CD14-positive monocyte (primary cell): ENCODE data around the gene ACBD3. TPM values are rescaled to one million over a fixed set of nuclear protein-coding genes. Genes with fewer than 3 reads are reported as not detected.

ENCODE experiments used
- DNase-seq, 3 donors: peaks; one replicate each; pipeline ENCODE4 v3.0.0-alpha.2; 2011 to 2022
- H2AFZ ChIP-seq: 2 replicates; pipeline ENCODE4 v1.6.0; 2012; ENCODE audit warnings: mild to moderate bottlenecking, low read depth, low read length, inconsistent platforms; ENCODE audit not compliant: insufficient read depth, poor library complexity, severe bottlenecking
- H3K27ac ChIP-seq, 2 donors: 1 replicate in 1 of 2; 2 replicates in 1 of 2; pipeline ENCODE4 v1.5.1; 2012 to 2013; ENCODE audit warnings: low read length in 2 of 2, control low read depth in 1 of 2, inconsistent platforms in 1 of 2, low read depth in 1 of 2, mild to moderate bottlenecking in 1 of 2
- H3K27me3 ChIP-seq, 2 donors: one replicate each; pipeline versions ENCODE4 v1.6.0 to v1.6.1; 2011 to 2013; ENCODE audit warnings: low read length in 2 of 2; ENCODE audit not compliant: control insufficient read depth in 2 of 2, insufficient read depth in 2 of 2
- H3K36me3 ChIP-seq, 2 donors: replicated peaks in 1 of 2; 1 replicate in 1 of 2; 2 replicates in 1 of 2; pipeline versions ENCODE4 v1.5.1 to v1.6.1; 2012 to 2013; ENCODE audit warnings: low read length in 2 of 2, control low read depth in 1 of 2, inconsistent platforms in 1 of 2, mild to moderate bottlenecking in 1 of 2; ENCODE audit not compliant: insufficient read depth in 2 of 2, control insufficient read depth in 1 of 2
- H3K4me1 ChIP-seq, 2 donors: 1 replicate in 1 of 2; 2 replicates in 1 of 2; pipeline versions ENCODE4 v1.5.1 to v1.6.1; 2012 to 2013; ENCODE audit warnings: low read length in 2 of 2, control low read depth in 1 of 2, inconsistent platforms in 1 of 2, mild to moderate bottlenecking in 1 of 2, moderate library complexity in 1 of 2; ENCODE audit not compliant: insufficient read depth in 2 of 2, control insufficient read depth in 1 of 2
- H3K4me2 ChIP-seq: replicated peaks from 2 replicates; pipeline ENCODE3; 2012; ENCODE audit warnings: low read length, moderate library complexity, mild to moderate bottlenecking; ENCODE audit not compliant: poor library complexity, severe bottlenecking; ENCODE audit errors: extremely low read depth
- H3K4me3 ChIP-seq, 3 experiments: fragments of 200-600 bp in 1 of 3; sonication (generic) in 1 of 3; replicated peaks in 1 of 3; 1 replicate in 2 of 3; 2 replicates in 1 of 3; pipeline ENCODE4 v1.5.1; 2011 to 2013; ENCODE audit warnings: low read length in 3 of 3, mild to moderate bottlenecking in 3 of 3, control low read depth in 2 of 3, low read depth in 2 of 3, inconsistent platforms in 1 of 3, moderate library complexity in 1 of 3
- H3K79me2 ChIP-seq: 2 replicates; pipeline ENCODE4 v1.6.0; 2012; ENCODE audit warnings: mild to moderate bottlenecking, control low read depth, inconsistent platforms, low read length, moderate library complexity; ENCODE audit not compliant: insufficient read depth
- H3K9ac ChIP-seq: 2 replicates; pipeline ENCODE4 v1.6.0; 2017; ENCODE audit warnings: low read length, mild to moderate bottlenecking; ENCODE audit not compliant: insufficient read depth, poor library complexity, severe bottlenecking
- H3K9me3 ChIP-seq, 2 donors: replicated peaks in 1 of 2; 1 replicate in 1 of 2; 2 replicates in 1 of 2; pipeline versions ENCODE4 v1.5.1 to v1.6.1; 2012 to 2013; ENCODE audit warnings: low read length in 2 of 2, control low read depth in 1 of 2; ENCODE audit not compliant: control insufficient read depth in 1 of 2, insufficient read depth in 1 of 2
- H4K20me1 ChIP-seq: 2 replicates; pipeline ENCODE4 v1.6.0; 2012; ENCODE audit warnings: mild to moderate bottlenecking, low read length, control low read depth, moderate library complexity; ENCODE audit not compliant: insufficient read depth
- H3K27ac Mint-ChIP-seq, 7 donors: one replicate each; pipeline ENCODE4 v1.8.0; 2020; ENCODE audit warnings: mild to moderate bottlenecking in 7 of 7, mixed read lengths in 7 of 7, moderate library complexity in 6 of 7, inconsistent platforms in 2 of 7
- H3K27me3 Mint-ChIP-seq, 3 donors: one replicate each; pipeline ENCODE4 v1.8.0; 2021 to 2022; ENCODE audit warnings: low read depth in 3 of 3, mild to moderate bottlenecking in 3 of 3, mixed read lengths in 3 of 3, moderate library complexity in 3 of 3, inconsistent platforms in 1 of 3
- H3K36me3 Mint-ChIP-seq, 2 donors: one replicate each; pipeline ENCODE4 v1.8.0; 2020; ENCODE audit warnings: mixed read lengths in 2 of 2, inconsistent platforms in 1 of 2, mild to moderate bottlenecking in 1 of 2
- H3K4me1 Mint-ChIP-seq: one replicate; pipeline ENCODE4 v1.8.0; 2020; ENCODE audit warnings: mild to moderate bottlenecking, mixed read lengths
- H3K4me3 Mint-ChIP-seq, 2 donors: one replicate each; pipeline ENCODE4 v1.8.0; 2020; ENCODE audit warnings: mild to moderate bottlenecking in 2 of 2, mixed read lengths in 2 of 2, moderate library complexity in 1 of 2
- H3K9me3 Mint-ChIP-seq, 7 donors: one replicate each; pipeline ENCODE4 v1.8.0; 2020 to 2022; ENCODE audit warnings: mixed read lengths in 7 of 7, mild to moderate bottlenecking in 6 of 7, moderate library complexity in 6 of 7, inconsistent platforms in 2 of 7
- WGBS: methylation state at CpG from one replicate; pipeline ENCODE4 v1.1.5; 2013; ENCODE audit warnings: missing lambda C conversion rate; ENCODE audit not compliant: insufficient coverage; 5-methylcytosine and 5-hydroxymethylcytosine counted together
- intact Hi-C, 2 donors: fragments of 100-400 bp; cut with micrococcal nuclease; formaldehyde crosslinking; loops; one replicate each; pipeline versions ENCODE4 v1.15.0 to v1.15.1; 2023
- polyA plus RNA-seq, 3 donors: library from polyadenylated mRNA; depleted of rRNA in 1 of 3; unstranded in 2 of 3; stranded (reverse) in 1 of 3; fragments of 300-500 nt in 2 of 3; fragments of >200 nt in 1 of 3; fragmentation: Illumina TruSeq in 2 of 3; gene quantifications; 1 replicate in 2 of 3; 2 replicates in 1 of 3; pipeline ENCODE4 v1.2.3, GENCODE V29; 2012 to 2021
- TF ChIP-seq, protein P1 (sequence below): fragments of 200-600 bp; IDR thresholded peaks from one replicate; pipeline ENCODE4 v1.8.0; 2022; ENCODE audit warnings: antibody characterized with exemption, mild to moderate bottlenecking

The ACBD3 gene
- polyA plus RNA-seq, 3 donors, result 7.0 to 16.3 (median 11.4) TPM

DNA sequence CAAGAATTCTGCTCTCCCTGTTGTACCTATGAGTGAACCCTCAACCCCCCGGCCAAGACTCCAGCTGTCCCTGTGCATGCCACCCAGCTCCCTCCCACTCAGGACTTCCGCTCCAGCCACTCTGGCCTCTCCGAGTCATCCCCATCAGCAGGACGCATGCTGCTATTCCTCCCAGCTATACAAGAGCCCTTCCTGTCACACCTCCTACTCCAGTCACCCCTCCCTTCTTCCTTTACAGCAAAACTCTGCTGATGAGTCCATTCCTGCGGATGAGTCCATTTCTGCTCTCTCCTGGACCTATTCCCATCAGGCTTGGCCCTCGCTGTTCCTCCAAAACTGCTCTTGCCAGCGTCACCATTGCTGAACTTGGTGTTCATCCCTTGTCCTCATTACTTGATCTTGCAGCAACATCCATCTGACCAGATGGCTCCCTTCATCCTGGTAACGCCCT, 81.8 kb downstream of the ACBD3 start:
- intact Hi-C loops, result no loop called here
- H3K4me2 ChIP-seq, result no peak overlapping the region
- H3K27me3 ChIP-seq, result peaks cover 2 to 7% of the 10 kb centered on the region in 2 donors
- TF ChIP-seq, protein P1, sequence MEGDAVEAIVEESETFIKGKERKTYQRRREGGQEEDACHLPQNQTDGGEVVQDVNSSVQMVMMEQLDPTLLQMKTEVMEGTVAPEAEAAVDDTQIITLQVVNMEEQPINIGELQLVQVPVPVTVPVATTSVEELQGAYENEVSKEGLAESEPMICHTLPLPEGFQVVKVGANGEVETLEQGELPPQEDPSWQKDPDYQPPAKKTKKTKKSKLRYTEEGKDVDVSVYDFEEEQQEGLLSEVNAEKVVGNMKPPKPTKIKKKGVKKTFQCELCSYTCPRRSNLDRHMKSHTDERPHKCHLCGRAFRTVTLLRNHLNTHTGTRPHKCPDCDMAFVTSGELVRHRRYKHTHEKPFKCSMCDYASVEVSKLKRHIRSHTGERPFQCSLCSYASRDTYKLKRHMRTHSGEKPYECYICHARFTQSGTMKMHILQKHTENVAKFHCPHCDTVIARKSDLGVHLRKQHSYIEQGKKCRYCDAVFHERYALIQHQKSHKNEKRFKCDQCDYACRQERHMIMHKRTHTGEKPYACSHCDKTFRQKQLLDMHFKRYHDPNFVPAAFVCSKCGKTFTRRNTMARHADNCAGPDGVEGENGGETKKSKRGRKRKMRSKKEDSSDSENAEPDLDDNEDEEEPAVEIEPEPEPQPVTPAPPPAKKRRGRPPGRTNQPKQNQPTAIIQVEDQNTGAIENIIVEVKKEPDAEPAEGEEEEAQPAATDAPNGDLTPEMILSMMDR, result no peak
- H2AFZ ChIP-seq, result no peak overlapping the region
- H3K4me1 Mint-ChIP-seq, result peaks cover 22% of the 10 kb centered on the region
- H3K4me3 Mint-ChIP-seq, result no peak overlapping the region
- H3K4me3 ChIP-seq, result no peak overlapping the region
- H3K9ac ChIP-seq, result no peak overlapping the region
- H3K9me3 ChIP-seq, result no peaks in the 10 kb centered on the region
- H3K27ac ChIP-seq, result no peak overlapping the region
- H4K20me1 ChIP-seq, result no peaks in the 10 kb centered on the region
- H3K4me1 ChIP-seq, result peaks cover 15 to 21% of the 10 kb centered on the region in 2 donors
- no peak for DNase-seq
- peaks cover 8 to 13% (median 9%) of the 10 kb centered on the region in 3 donors for H3K27me3 Mint-ChIP-seq
- H3K27ac Mint-ChIP-seq, result no peak overlapping the region
- H3K79me2 ChIP-seq, result no peaks in the 10 kb centered on the region
- 95% methylated on average over 8 of the region's 8 CpGs for WGBS
- H3K36me3 Mint-ChIP-seq, result peaks cover 0 to 1% of the 10 kb centered on the region in 2 donors
- no peaks in the 10 kb centered on the region for H3K9me3 Mint-ChIP-seq
- no peaks in the 10 kb centered on the region for H3K36me3 ChIP-seq

DNA sequence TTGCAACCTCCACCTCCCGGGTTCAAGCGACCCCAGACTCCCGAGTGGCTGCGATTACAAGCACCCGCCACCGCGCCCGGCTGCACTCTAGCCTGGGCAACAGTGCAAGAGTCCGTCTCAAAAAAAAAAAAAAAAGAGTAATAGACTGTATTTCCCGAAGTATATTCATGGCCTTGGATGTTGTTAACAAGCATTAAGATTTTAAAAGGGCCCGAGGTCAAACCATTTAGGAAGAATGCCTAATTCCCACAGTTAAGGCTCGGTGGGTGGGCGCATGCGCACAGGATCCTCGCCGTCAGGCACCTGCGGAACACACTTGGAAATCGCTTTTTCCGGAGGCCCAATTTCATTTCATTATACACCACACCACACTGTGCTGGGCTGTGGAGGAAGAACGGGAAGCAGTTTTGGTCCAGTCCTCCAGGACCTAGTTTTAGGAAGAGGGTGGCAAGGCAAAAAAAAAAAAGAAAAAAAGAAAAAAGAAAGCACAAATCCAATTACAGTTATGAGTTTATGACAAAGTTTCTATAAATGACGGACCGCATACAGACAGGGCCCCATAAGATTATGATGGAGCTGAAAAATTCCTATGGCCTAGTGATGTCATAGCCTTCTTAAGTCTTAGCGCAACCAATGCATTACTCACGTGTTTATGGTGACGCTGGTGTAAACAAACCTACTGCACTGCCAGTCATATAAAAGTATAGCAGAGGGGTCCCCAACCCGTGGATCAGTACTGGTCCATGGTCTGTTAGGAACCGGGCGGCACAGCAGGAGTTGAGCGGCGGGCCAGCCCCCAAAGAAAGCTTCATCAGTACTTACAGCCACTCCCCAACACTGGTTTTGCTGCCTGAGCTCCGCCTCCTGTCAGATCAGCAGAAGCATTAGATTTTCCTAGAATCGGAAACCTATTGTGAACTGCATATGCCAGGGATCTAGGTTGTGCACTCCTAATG, 85.8 kb downstream of the ACBD3 start:
- TF ChIP-seq, protein P1, result no peak

More for the DNA sequence above, 85.8 kb downstream of the ACBD3 start:
- Histone ChIP-seq H3K79me2 (no peaks in the 10 kb centered on the region), H3K4me3 (peak overlapping the region; percentile 31 to 73 (median 33)), H3K36me3 (no peaks in the 10 kb centered on the region), H3K4me2 (peak overlapping the region; percentile 77), H4K20me1 (no peaks in the 10 kb centered on the region), H2AFZ (peak overlapping the region; percentile 61), H3K27me3 (peaks cover 3 to 8% of the 10 kb centered on the region in 2 donors), H3K4me1 (peaks cover 9 to 14% of the 10 kb centered on the region in 2 donors), H3K27ac (no peak overlapping the region), H3K9ac (peak overlapping the region; percentile 37), H3K9me3 (no peaks in the 10 kb centered on the region)
- peak overlapping the region; percentile 43 to 85 (median 74) for H3K27ac Mint-ChIP-seq
- peak; percentile 64 to 92 (median 65) for DNase-seq
- intact Hi-C loops, result no loop called here
- peak overlapping the region; percentile 83 to 94 for H3K4me3 Mint-ChIP-seq
- H3K4me1 Mint-ChIP-seq, result peaks cover 17% of the 10 kb centered on the region
- 13% methylated on average over 11 of the region's 32 CpGs for WGBS
- peaks cover 0 to 1% of the 10 kb centered on the region in 2 donors for H3K36me3 Mint-ChIP-seq
- H3K9me3 Mint-ChIP-seq, result peaks cover 0 to 1% (median 0%) of the 10 kb centered on the region in 7 donors
- peaks cover 9 to 18% (median 9%) of the 10 kb centered on the region in 3 donors for H3K27me3 Mint-ChIP-seq
